Right atrium auricular region (tissue), 2 donors: ENCODE measurements around the gene PALLD. TPM values are rescaled to one million over a fixed set of nuclear protein-coding genes. Genes with fewer than 3 reads are reported as not detected.
A peak's percentile ranks its signal among the peaks of the same experiment; 100 is the strongest.

Experiments used
- DNase-seq: peaks from one replicate; pipeline ENCODE4 v3.0.0-alpha.2; 2019; ENCODE audit warnings: low spot score
- H3K27ac ChIP-seq, 2 donors: fragments of 200-600 bp; sonication (generic); 1 replicate in 1 of 2; 2 replicates in 1 of 2; pipeline ENCODE4 v1.5.1; 2016 to 2019
- H3K27me3 ChIP-seq, 2 donors: fragments of 200-600 bp; sonication (generic); one replicate each; pipeline versions ENCODE4 v1.5.1 to v1.6.0; 2017 to 2019
- H3K36me3 ChIP-seq: fragments of 200-600 bp; sonication (generic); one replicate; pipeline ENCODE4 v1.5.1; 2016
- H3K4me1 ChIP-seq, 2 donors: fragments of 200-600 bp; sonication (generic); one replicate each; pipeline versions ENCODE4 v1.5.1 to v1.6.0; 2017 to 2019
- H3K4me3 ChIP-seq, 2 donors: fragments of 200-600 bp; sonication (generic); 1 replicate in 1 of 2; 2 replicates in 1 of 2; pipeline ENCODE4 v1.5.1; 2017 to 2019; ENCODE audit warnings: mild to moderate bottlenecking in 1 of 2, moderate library complexity in 1 of 2
- H3K9me3 ChIP-seq, 2 donors: fragments of 200-600 bp; sonication (generic); one replicate each; pipeline ENCODE4 v1.5.1; 2019
- CTCF ChIP-seq, 2 donors: fragments of 200-600 bp; sonication (generic); IDR thresholded peaks; one replicate each; pipeline ENCODE4 v1.5.1; 2019; ENCODE audit warnings: antibody characterized with exemption in 2 of 2
- total RNA-seq, 2 donors: library from RNA; depleted of rRNA; stranded (reverse); fragments of >200 nt; gene quantifications; one replicate each; pipeline ENCODE4 v1.1.0, GENCODE V29; 2016

The PALLD gene
- total RNA-seq, 2 donors from 2014 or later, result 764 to 782 TPM

- DNase-seq, result no peak
- peak overlapping the region; percentile 49 to 68 for H3K27ac ChIP-seq
- H3K4me3 ChIP-seq, result no peak overlapping the region
- H3K4me1 ChIP-seq, result peaks cover 0 to 9% of the 10 kb centered on the region in 2 donors
- no peak for TF ChIP-seq CTCF (IDR thresholded peaks at IDR 0.05)
- no peaks in the 10 kb centered on the region for H3K9me3 ChIP-seq
- H3K36me3 ChIP-seq, result no peaks in the 10 kb centered on the region
- no peaks in the 10 kb centered on the region for H3K27me3 ChIP-seq
These were observed 18.6 kb downstream of the PALLD start for GRCh38 chr4:168515222-168516011.

DNA sequence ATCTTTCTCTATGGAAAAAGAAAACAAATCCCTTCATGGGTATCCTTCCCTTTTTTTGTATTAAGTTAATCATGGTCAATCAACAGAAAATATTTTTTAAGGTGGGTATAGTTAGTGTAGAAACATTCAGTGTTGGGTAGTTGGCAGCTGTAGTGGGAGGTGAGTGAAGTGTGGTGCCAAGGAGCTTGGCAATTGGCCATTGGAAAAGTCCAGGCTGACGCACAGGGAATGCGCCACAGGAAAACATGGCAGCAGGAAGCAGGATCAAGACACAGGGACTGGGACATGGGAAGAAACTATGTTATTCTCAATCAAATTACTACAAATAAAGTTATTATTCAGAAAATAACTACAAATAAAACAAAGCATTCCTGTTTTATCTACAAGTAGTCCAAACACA, 20.0 kb downstream of the PALLD start:
- DNase-seq, result no peak
- Histone ChIP-seq H3K9me3 (no peaks in the 10 kb centered on the region), H3K4me1 (peaks cover 0 to 12% of the 10 kb centered on the region in 2 donors), H3K27me3 (no peaks in the 10 kb centered on the region), H3K36me3 (no peaks in the 10 kb centered on the region), H3K4me3 (no peak overlapping the region), H3K27ac (peak overlapping the region in 1 of 2 donors; percentile 68)
- TF ChIP-seq CTCF (IDR thresholded peaks at IDR 0.05), result no peak

- Histone ChIP-seq H3K4me1 (peaks cover 0 to 12% of the 10 kb centered on the region in 2 donors), H3K27ac (peak overlapping the region in 1 of 2 donors; percentile 61)
These were observed 22.7 kb downstream of the PALLD start for GRCh38 chr4:168519576-168519975.

DNA sequence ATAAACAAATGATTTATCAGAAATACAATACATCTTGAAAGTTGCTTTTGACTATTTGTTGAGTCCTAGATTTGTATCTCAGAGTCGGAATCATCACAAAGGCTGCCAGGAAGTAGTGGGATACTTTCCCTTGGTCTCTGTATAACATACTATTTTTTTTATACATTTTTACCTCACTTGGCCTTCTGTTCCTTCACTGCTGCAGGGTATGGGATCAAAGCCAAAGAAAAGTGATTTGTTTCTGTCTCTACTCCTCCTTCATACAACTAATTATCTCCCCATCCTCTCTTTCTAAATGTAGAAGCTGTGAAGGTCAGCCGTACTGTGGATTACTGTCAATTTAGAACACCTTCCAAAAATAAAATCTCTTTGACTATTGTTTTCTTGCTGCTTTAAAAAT, 24.9 kb downstream of the PALLD start:
- peaks cover 0 to 15% of the 10 kb centered on the region in 2 donors for H3K4me1 ChIP-seq
- DNase-seq, result no peak
- peak overlapping the region; percentile 43 to 67 for H3K27ac ChIP-seq
- no peak for TF ChIP-seq CTCF (IDR thresholded peaks at IDR 0.05)
- no peak overlapping the region for H3K4me3 ChIP-seq
- no peaks in the 10 kb centered on the region for H3K36me3 ChIP-seq
- no peaks in the 10 kb centered on the region for H3K9me3 ChIP-seq
- no peaks in the 10 kb centered on the region for H3K27me3 ChIP-seq

More at GRCh38 chr4:168519576-168519975, 22.7 kb downstream of the PALLD start:
- no peak overlapping the region for H3K4me3 ChIP-seq
- DNase-seq, result no peak
- H3K27me3 ChIP-seq, result no peaks in the 10 kb centered on the region
- no peak for TF ChIP-seq CTCF (IDR thresholded peaks at IDR 0.05)
- H3K9me3 ChIP-seq, result no peaks in the 10 kb centered on the region
- H3K36me3 ChIP-seq, result no peaks in the 10 kb centered on the region

GRCh38 chr4:168522356-168522755, 25.5 kb downstream of the PALLD start:
- H3K27ac ChIP-seq, result peak overlapping the region; percentile 43 to 67
- H3K9me3 ChIP-seq, result no peaks in the 10 kb centered on the region
- no peak overlapping the region for H3K4me3 ChIP-seq
- H3K4me1 ChIP-seq, result peaks cover 0 to 15% of the 10 kb centered on the region in 2 donors
- TF ChIP-seq CTCF (IDR thresholded peaks at IDR 0.05), result no peak
- DNase-seq, result no peak
- no peaks in the 10 kb centered on the region for H3K36me3 ChIP-seq
- H3K27me3 ChIP-seq, result no peaks in the 10 kb centered on the region
